Measurements from ENCODE around the gene ZBTB7C.

Gene ZBTB7C

DNA sequence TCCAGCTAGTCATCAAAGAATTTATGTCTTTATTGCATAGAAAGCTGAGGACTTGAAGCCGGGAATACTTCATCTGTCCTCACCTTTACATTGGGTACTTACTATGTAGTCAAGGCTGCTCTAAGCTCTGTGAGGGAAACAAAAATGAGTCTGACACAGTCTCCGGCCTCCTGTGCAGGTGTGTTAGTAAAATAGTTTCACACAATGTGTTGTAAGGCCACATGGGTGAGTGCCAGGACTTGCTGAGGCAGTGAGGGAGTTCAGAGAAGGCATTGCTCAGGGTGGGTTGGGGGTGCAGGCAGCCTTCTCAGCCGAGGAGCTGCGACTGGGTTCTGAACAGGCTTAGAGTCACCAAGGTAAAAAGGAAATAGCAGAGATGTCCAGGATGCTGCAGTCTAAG lies 424.2 kb downstream of the ZBTB7C start:
- H3K4me3 ChIP-seq (ENCODE audit: low read depth, low read length): no peak overlapping the region
- DNase-seq (ENCODE audit: low read depth, low spot score): no peak
- in situ Hi-C loops (cut with HindIII; ENCODE audit: low sequenced_read_pairs): no loop called here
- TF ChIP-seq CTCF (IDR thresholded peaks at IDR 0.05; ENCODE audit: low read depth, low read length): no peak

DNA sequence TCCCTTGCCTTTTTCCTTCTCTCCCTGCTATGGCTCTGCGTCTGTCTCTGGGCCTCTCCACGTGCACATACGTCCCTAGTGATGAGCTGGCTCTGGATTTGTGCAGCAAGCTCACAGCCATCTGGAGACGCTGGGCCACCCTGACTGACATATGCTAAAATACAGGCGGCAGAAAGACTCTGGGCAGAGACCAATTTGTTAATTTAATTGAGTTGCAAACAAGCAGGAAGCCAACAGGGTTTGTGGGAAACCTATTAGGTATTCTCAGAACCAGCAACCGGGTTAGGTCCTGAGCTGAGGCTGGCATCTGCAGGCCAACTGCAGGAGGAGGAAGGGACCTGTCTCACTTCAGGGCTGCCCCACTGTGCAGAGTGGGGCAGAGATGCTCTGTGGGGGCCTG lies 425.2 kb downstream of the ZBTB7C start:
- in situ Hi-C loops (cut with HindIII; ENCODE audit: low sequenced_read_pairs): no loop called here
- no peak for DNase-seq (ENCODE audit: low read depth, low spot score)
- no peak for TF ChIP-seq CTCF (IDR thresholded peaks at IDR 0.05; ENCODE audit: low read depth, low read length)
- H3K4me3 ChIP-seq (ENCODE audit: low read depth, low read length): no peak overlapping the region

GRCh38 chr18:47983055-47983454 lies 426.1 kb downstream of the ZBTB7C start:
- no peak for TF ChIP-seq CTCF (IDR thresholded peaks at IDR 0.05; ENCODE audit: low read depth, low read length)
- in situ Hi-C loops (cut with HindIII; ENCODE audit: low sequenced_read_pairs): no loop called here
- no peak overlapping the region for H3K4me3 ChIP-seq (ENCODE audit: low read depth, low read length)
- DNase-seq (ENCODE audit: low read depth, low spot score): no peak

DNA sequence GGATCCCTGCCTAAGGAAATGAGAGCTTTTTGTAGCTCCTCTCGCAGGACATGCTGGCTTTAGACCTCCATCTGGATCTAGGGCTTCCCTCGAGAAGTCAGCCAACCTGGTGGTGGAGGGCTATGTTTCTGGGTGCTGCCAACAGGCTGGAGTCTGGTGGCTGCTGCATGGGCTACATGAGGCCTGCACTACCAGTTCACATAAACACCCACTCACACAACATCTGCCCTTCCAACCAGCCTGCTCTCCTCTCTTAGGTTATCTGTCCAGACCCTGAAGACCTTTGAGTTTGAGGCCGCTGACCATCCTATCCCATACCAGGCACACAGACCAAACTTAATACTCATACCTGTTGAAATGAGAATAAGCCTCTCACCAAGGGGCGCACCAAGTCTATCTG lies 427.4 kb downstream of the ZBTB7C start:
- DNase-seq (ENCODE audit: low read depth, low spot score): no peak
- H3K4me3 ChIP-seq (ENCODE audit: low read depth, low read length): no peak overlapping the region
- in situ Hi-C loops (cut with HindIII; ENCODE audit: low sequenced_read_pairs): no loop called here
- TF ChIP-seq CTCF (IDR thresholded peaks at IDR 0.05; ENCODE audit: low read depth, low read length): no peak

GRCh38 chr18:47981320-47981719 lies 427.9 kb downstream of the ZBTB7C start:
- no peak for TF ChIP-seq CTCF (IDR thresholded peaks at IDR 0.05; ENCODE audit: low read depth, low read length)
- no peak overlapping the region for H3K4me3 ChIP-seq (ENCODE audit: low read depth, low read length)
- in situ Hi-C loops (cut with HindIII; ENCODE audit: low sequenced_read_pairs): no loop called here
- no peak for DNase-seq (ENCODE audit: low read depth, low spot score)

DNA sequence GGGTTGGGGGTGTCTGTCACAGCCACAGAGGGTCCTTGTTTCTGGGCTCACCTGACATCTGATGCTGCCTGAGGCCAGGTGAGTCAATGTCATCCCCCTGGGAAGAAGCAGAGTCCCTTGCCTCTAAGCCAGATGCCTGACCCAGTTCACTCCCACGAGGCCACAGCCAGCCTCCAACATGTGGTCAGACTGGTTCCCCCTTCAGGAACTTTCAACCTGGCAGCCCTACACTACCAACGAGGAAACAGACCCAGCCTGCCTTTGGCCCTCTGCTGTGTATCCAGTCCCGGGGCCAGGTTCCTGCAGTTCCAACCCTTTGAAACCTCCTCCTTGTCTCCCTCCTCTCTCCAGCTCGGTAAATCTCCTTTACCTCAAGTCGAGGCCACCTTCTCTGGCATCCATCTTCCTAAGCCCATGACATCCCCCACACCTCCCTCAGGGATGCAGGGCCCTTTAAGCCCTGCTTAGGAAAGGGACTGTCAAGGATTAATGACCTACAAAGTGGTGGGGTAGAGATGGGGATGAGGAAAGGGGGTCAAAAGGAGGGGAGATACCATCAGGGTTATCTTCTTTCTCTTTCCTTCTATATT lies 429.5 kb downstream of the ZBTB7C start:
- TF ChIP-seq CTCF (IDR thresholded peaks at IDR 0.05; ENCODE audit: low read depth, low read length): no peak
- no peak for DNase-seq (ENCODE audit: low read depth, low spot score)

DNA sequence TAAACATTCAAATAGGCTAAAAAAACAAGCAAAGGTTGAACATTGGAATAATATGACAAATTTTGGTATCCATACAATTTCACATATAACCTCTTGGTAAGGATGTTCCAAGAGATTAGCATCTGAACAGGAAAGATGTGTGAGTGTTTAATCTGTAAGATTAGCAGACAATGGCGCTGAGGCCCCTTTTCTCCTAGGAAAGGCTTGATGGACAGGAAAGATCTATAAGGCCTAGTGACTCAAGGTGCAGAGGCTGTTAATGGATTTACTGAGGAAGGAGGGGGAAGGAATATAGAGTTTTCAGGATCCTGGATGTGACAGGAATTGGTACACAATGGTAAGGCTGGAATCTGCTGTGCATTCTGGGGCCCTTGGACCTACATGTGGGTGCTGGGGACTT lies 430.6 kb downstream of the ZBTB7C start:
- DNase-seq (ENCODE audit: low read depth, low spot score): no peak
- TF ChIP-seq CTCF (IDR thresholded peaks at IDR 0.05; ENCODE audit: low read depth, low read length): no peak
- no peak overlapping the region for H3K4me3 ChIP-seq (ENCODE audit: low read depth, low read length)
- in situ Hi-C loops (cut with HindIII; ENCODE audit: low sequenced_read_pairs): no loop called here

More for the DNA sequence above, 429.5 kb downstream of the ZBTB7C start:
- in situ Hi-C loops (cut with HindIII; ENCODE audit: low sequenced_read_pairs): no loop called here
- H3K4me3 ChIP-seq (ENCODE audit: low read depth, low read length): no peak overlapping the region
